ENCODE data around the gene TXNDC15.
A peak's percentile ranks its signal among the peaks of the same experiment; 100 is the strongest.

TXNDC15 gene

DNA sequence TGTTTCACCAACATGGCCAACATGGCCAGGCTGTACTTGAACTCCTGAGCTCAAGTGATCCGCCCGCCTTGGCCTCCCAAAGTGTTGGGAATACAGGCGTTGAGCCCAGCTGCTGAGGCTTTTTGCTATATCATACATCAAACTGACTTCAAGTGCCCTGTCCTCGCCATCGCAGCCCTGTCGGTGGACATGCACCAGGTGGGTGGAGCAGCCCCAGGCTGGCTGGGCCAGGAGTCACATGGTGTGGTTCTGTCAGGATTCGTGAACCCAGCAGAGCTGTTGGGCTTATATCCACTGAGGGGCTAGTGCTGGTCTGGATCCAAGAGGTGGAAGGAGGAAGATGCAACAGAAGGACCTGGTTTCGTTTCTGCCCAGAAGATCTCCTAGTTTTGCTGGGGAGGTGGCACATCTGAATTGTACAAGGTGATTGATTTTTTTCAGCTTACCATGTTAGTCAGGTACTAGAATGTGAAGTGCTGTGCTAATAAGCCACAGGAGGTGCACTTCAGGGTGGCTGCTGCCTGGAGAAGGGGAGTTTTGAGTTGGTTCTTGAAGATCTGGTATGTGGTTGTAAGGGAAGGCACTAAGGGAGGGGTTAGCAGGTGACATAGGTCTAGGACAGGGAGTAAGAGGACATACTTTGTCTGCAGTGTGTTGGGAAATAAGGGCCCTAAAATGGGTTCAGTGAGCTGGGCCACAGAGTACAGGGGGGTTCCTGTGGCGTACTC lies 46.8 kb downstream of the TXNDC15 start:
- no peak overlapping the region for H3K4me2 ChIP-seq (ENCODE audit: low read length)
- H3K79me2 ChIP-seq (ENCODE audit: control insufficient read depth, insufficient read depth, low read length, poor library complexity) = no peaks in the 10 kb centered on the region
- H3K79me1 ChIP-seq (ENCODE audit: low read length) = no peaks in the 10 kb centered on the region
- no peaks in the 10 kb centered on the region for H3K27me3 ChIP-seq (ENCODE audit: insufficient read depth, low read length)
- H3K36me3 ChIP-seq (ENCODE audit: control insufficient read depth in 1 of 2, insufficient read depth in 2 of 2, low read length in 2 of 2) = peaks cover 0 to 2% of the 10 kb centered on the region in 2 experiments
- H3K4me3 ChIP-seq (ENCODE audit: low read depth, low read length) = no peak overlapping the region
- H4K12ac ChIP-seq (ENCODE audit: low read depth, low read length) = no peak overlapping the region
- H3K23ac ChIP-seq (ENCODE audit: low read length) = no peak overlapping the region
- H3K9me3 ChIP-seq (ENCODE audit: insufficient read depth, low read depth, low read length) = no peaks in the 10 kb centered on the region
- DNase-seq = no peak
- H2BK5ac ChIP-seq (ENCODE audit: low read depth, low read length, poor library complexity) = no peak overlapping the region
- H3K4me1 ChIP-seq (ENCODE audit: control insufficient read depth in 1 of 2, insufficient read depth in 2 of 2, low read length in 2 of 2) = no peaks in the 10 kb centered on the region
- H2AK5ac ChIP-seq (ENCODE audit: low read length) = no peak overlapping the region
- H2AFZ ChIP-seq (ENCODE audit: insufficient read depth, low read length, poor library complexity) = peak overlapping the region; percentile 27
- no peak overlapping the region for H3K14ac ChIP-seq (ENCODE audit: low read length)
- H2BK120ac ChIP-seq (ENCODE audit: insufficient read depth, low read length, poor library complexity) = no peak overlapping the region
- no peak overlapping the region for H3K27ac ChIP-seq (ENCODE audit: low read depth, low read length)
- no peak overlapping the region for H2BK12ac ChIP-seq (ENCODE audit: low read length)
- no peak overlapping the region for H3K4ac ChIP-seq (ENCODE audit: low read depth, low read length)
- no peak overlapping the region for H4K91ac ChIP-seq (ENCODE audit: low read depth, low read length)
- WGBS (ENCODE audit: extremely low coverage, insufficient coverage, insufficient read length) = no CpG with 5 or more reads among the region's 9 CpGs
- H4K8ac ChIP-seq (ENCODE audit: low read depth, low read length) = no peak overlapping the region
- H3K9ac ChIP-seq (ENCODE audit: low read length) = no peak overlapping the region
- no peak overlapping the region for H3K18ac ChIP-seq (ENCODE audit: low read length)

DNA sequence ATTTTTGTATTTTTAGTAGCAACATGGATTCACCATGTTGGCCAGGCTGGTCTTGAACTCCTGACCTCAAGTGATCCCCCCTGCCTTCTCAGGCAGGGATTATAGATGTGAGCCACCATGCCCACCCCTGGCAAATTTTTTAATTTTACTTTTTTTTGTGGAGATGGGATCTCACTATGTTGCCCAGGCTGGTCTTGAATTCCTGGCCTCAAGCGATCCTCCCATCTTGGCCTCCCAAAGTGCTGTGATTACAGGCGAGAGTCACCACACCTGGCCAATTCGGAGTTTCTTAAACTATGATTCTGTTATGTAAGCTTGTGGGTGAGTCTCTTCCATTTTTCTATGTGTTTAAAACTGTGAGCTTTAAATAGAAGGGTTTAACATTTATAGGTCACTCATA lies 58.3 kb downstream of the TXNDC15 start:
- no peaks in the 10 kb centered on the region for H3K79me2 ChIP-seq (ENCODE audit: control insufficient read depth, insufficient read depth, low read length, poor library complexity)
- H2BK5ac ChIP-seq (ENCODE audit: low read depth, low read length, poor library complexity) = no peak overlapping the region
- DNase-seq = no peak
- H2AFZ ChIP-seq (ENCODE audit: insufficient read depth, low read length, poor library complexity) = no peak overlapping the region
- H4K12ac ChIP-seq (ENCODE audit: low read depth, low read length) = no peak overlapping the region
- no peak overlapping the region for H3K4ac ChIP-seq (ENCODE audit: low read depth, low read length)
- no peak overlapping the region for H4K91ac ChIP-seq (ENCODE audit: low read depth, low read length)
- H3K27ac ChIP-seq (ENCODE audit: low read depth, low read length) = no peak overlapping the region
- H3K9me3 ChIP-seq (ENCODE audit: insufficient read depth, low read depth, low read length) = no peaks in the 10 kb centered on the region
- no peaks in the 10 kb centered on the region for H3K4me1 ChIP-seq (ENCODE audit: control insufficient read depth in 1 of 2, insufficient read depth in 2 of 2, low read length in 2 of 2)
- H3K23ac ChIP-seq (ENCODE audit: low read length) = no peak overlapping the region
- WGBS (ENCODE audit: extremely low coverage, insufficient coverage, insufficient read length) = no CpG with 5 or more reads among the region's 3 CpGs
- peaks cover 0 to 2% of the 10 kb centered on the region in 2 experiments for H3K36me3 ChIP-seq (ENCODE audit: control insufficient read depth in 1 of 2, insufficient read depth in 2 of 2, low read length in 2 of 2)
- no peak overlapping the region for H4K8ac ChIP-seq (ENCODE audit: low read depth, low read length)
- no peak overlapping the region for H2BK12ac ChIP-seq (ENCODE audit: low read length)
- no peaks in the 10 kb centered on the region for H3K79me1 ChIP-seq (ENCODE audit: low read length)
- no peak overlapping the region for H3K9ac ChIP-seq (ENCODE audit: low read length)
- no peak overlapping the region for H2BK120ac ChIP-seq (ENCODE audit: insufficient read depth, low read length, poor library complexity)
- no peak overlapping the region for H2AK5ac ChIP-seq (ENCODE audit: low read length)
- H3K14ac ChIP-seq (ENCODE audit: low read length) = no peak overlapping the region
- H3K18ac ChIP-seq (ENCODE audit: low read length) = no peak overlapping the region
- no peak overlapping the region for H3K4me3 ChIP-seq (ENCODE audit: low read depth, low read length)
- no peaks in the 10 kb centered on the region for H3K27me3 ChIP-seq (ENCODE audit: insufficient read depth, low read length)
- no peak overlapping the region for H3K4me2 ChIP-seq (ENCODE audit: low read length)

- Histone ChIP-seq H2BK12ac (ENCODE audit: low read length) (no peak overlapping the region), H2BK5ac (ENCODE audit: low read depth, low read length, poor library complexity) (no peak overlapping the region), H3K9ac (ENCODE audit: low read length) (no peak overlapping the region), H3K9me3 (ENCODE audit: insufficient read depth, low read depth, low read length) (no peaks in the 10 kb centered on the region), H3K27ac (ENCODE audit: low read depth, low read length) (no peak overlapping the region), H3K14ac (ENCODE audit: low read length) (no peak overlapping the region), H3K27me3 (ENCODE audit: insufficient read depth, low read length) (no peaks in the 10 kb centered on the region), H3K79me2 (ENCODE audit: control insufficient read depth, insufficient read depth, low read length, poor library complexity) (no peaks in the 10 kb centered on the region), H3K23ac (ENCODE audit: low read length) (no peak overlapping the region), H4K91ac (ENCODE audit: low read depth, low read length) (no peak overlapping the region), H3K36me3 (ENCODE audit: control insufficient read depth in 1 of 2, insufficient read depth in 2 of 2, low read length in 2 of 2) (peaks cover 0 to 2% of the 10 kb centered on the region in 2 experiments), H3K4me1 (ENCODE audit: control insufficient read depth in 1 of 2, insufficient read depth in 2 of 2, low read length in 2 of 2) (no peaks in the 10 kb centered on the region), H4K8ac (ENCODE audit: low read depth, low read length) (no peak overlapping the region), H3K79me1 (ENCODE audit: low read length) (no peaks in the 10 kb centered on the region), H3K4me2 (ENCODE audit: low read length) (no peak overlapping the region), H3K18ac (ENCODE audit: low read length) (no peak overlapping the region), H2BK120ac (ENCODE audit: insufficient read depth, low read length, poor library complexity) (no peak overlapping the region), H2AFZ (ENCODE audit: insufficient read depth, low read length, poor library complexity) (no peak overlapping the region), H2AK5ac (ENCODE audit: low read length) (no peak overlapping the region), H3K4me3 (ENCODE audit: low read depth, low read length) (no peak overlapping the region), H3K4ac (ENCODE audit: low read depth, low read length) (no peak overlapping the region), H4K12ac (ENCODE audit: low read depth, low read length) (no peak overlapping the region)
- DNase-seq = no peak
- no CpG with 5 or more reads among the region's 5 CpGs for WGBS (ENCODE audit: extremely low coverage, insufficient coverage, insufficient read length)
Observed at GRCh38 chr5:134934202-134934601, 60.0 kb downstream of the TXNDC15 start.

- Histone ChIP-seq H2AK5ac (ENCODE audit: low read length) (no peak overlapping the region), H2BK5ac (ENCODE audit: low read depth, low read length, poor library complexity) (no peak overlapping the region), H3K4ac (ENCODE audit: low read depth, low read length) (no peak overlapping the region), H2AFZ (ENCODE audit: insufficient read depth, low read length, poor library complexity) (no peak overlapping the region), H2BK120ac (ENCODE audit: insufficient read depth, low read length, poor library complexity) (no peak overlapping the region), H3K9ac (ENCODE audit: low read length) (no peak overlapping the region), H3K36me3 (ENCODE audit: control insufficient read depth in 1 of 2, insufficient read depth in 2 of 2, low read length in 2 of 2) (peaks cover 0 to 2% of the 10 kb centered on the region in 2 experiments), H3K27me3 (ENCODE audit: insufficient read depth, low read length) (no peaks in the 10 kb centered on the region), H4K91ac (ENCODE audit: low read depth, low read length) (no peak overlapping the region), H3K14ac (ENCODE audit: low read length) (no peak overlapping the region), H3K79me2 (ENCODE audit: control insufficient read depth, insufficient read depth, low read length, poor library complexity) (no peaks in the 10 kb centered on the region), H2BK12ac (ENCODE audit: low read length) (no peak overlapping the region), H4K12ac (ENCODE audit: low read depth, low read length) (no peak overlapping the region), H3K18ac (ENCODE audit: low read length) (no peak overlapping the region), H3K4me1 (ENCODE audit: control insufficient read depth in 1 of 2, insufficient read depth in 2 of 2, low read length in 2 of 2) (no peaks in the 10 kb centered on the region), H3K9me3 (ENCODE audit: insufficient read depth, low read depth, low read length) (no peaks in the 10 kb centered on the region), H3K4me3 (ENCODE audit: low read depth, low read length) (no peak overlapping the region), H3K23ac (ENCODE audit: low read length) (no peak overlapping the region), H3K27ac (ENCODE audit: low read depth, low read length) (no peak overlapping the region), H3K4me2 (ENCODE audit: low read length) (no peak overlapping the region), H4K8ac (ENCODE audit: low read depth, low read length) (no peak overlapping the region), H3K79me1 (ENCODE audit: low read length) (no peaks in the 10 kb centered on the region)
- WGBS (ENCODE audit: extremely low coverage, insufficient coverage, insufficient read length) = no CpG with 5 or more reads among the region's 12 CpGs
- no peak for DNase-seq
Observed at GRCh38 chr5:134935711-134936602, 61.8 kb downstream of the TXNDC15 start.
